ENCODE results near the gene STMND1.

STMND1 gene

DNA sequence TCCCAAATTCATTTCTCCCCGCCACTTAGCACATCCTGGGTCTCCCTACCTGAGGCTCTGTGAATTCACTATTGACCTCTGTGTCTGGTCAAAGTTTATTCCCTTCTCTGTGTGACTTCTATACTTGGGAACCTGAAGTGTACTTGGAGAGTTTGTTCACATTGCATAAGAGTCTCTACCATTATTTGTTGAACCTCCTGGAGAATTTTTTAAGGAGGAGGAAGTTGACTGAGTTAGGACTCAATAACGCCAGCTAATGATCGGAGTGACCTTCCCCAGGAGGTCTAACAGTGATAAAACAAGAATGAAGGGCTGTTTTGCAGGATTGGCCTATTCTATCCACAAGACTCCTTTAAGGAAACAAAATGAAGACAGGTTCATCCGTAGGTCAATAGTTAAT lies 23.6 kb downstream of the STMND1 start:
- Histone ChIP-seq H4K8ac (ENCODE audit: low read length) (no peak overlapping the region), H3K4ac (ENCODE audit: low read depth in 1 of 2, low read length in 2 of 2) (no peak overlapping the region), H3K9ac (ENCODE audit: low read length) (no peak overlapping the region), H3K36me3 (ENCODE audit: control insufficient read depth in 1 of 2, insufficient read depth in 2 of 2, low read depth in 1 of 2, low read length in 2 of 2) (no peaks in the 10 kb centered on the region), H4K91ac (ENCODE audit: low read length) (no peak overlapping the region), H3K27me3 (ENCODE audit: control insufficient read depth in 1 of 2, insufficient read depth in 1 of 2, low read length in 2 of 2) (peaks cover 0 to 8% of the 10 kb centered on the region in 2 experiments), H3K18ac (ENCODE audit: low read depth in 1 of 2, low read length in 2 of 2) (no peak overlapping the region), H2BK120ac (ENCODE audit: low read depth, low read length) (no peak overlapping the region), H3K27ac (ENCODE audit: low read length, poor library complexity, severe bottlenecking) (no peak overlapping the region), H2BK15ac (ENCODE audit: low read depth, poor library complexity, severe bottlenecking) (no peak overlapping the region), H2BK5ac (ENCODE audit: low read depth, low read length, poor library complexity, severe bottlenecking) (no peak overlapping the region), H3K4me1 (ENCODE audit: control insufficient read depth, insufficient read depth, low read depth, low read length) (no peaks in the 10 kb centered on the region), H2BK12ac (ENCODE audit: low read length in 2 of 2) (no peak overlapping the region), H3K9me3 (ENCODE audit: control insufficient read depth, low read length) (no peaks in the 10 kb centered on the region), H3K4me2 (ENCODE audit: low read length, poor library complexity, severe bottlenecking) (no peak overlapping the region), H3K23ac (ENCODE audit: low read length in 2 of 2) (no peak overlapping the region), H3K79me1 (replicated peaks; ENCODE audit: low read length, poor library complexity, severe bottlenecking) (no peaks in the 10 kb centered on the region), H2AK5ac (ENCODE audit: low read length, severe bottlenecking) (no peak overlapping the region), H2AFZ (ENCODE audit: low read depth, low read length) (no peak overlapping the region), H3K4me3 (ENCODE audit: insufficient read depth in 1 of 2, low read depth in 1 of 2, low read length in 2 of 2) (no peak overlapping the region), H3K14ac (ENCODE audit: low read length in 2 of 2) (no peak overlapping the region)
- WGBS = 62% methylated on average over 3 of the region's 4 CpGs
- DNase-seq = no peak

GRCh38 chr6:17130786-17131185 lies 28.9 kb downstream of the STMND1 start:
- H3K27me3 ChIP-seq (ENCODE audit: control insufficient read depth in 1 of 2, insufficient read depth in 1 of 2, low read length in 2 of 2) = peaks cover 0 to 11% of the 10 kb centered on the region in 2 experiments
- no peak overlapping the region for H3K18ac ChIP-seq (ENCODE audit: low read depth in 1 of 2, low read length in 2 of 2)
- no peaks in the 10 kb centered on the region for H3K4me1 ChIP-seq (ENCODE audit: control insufficient read depth, insufficient read depth, low read depth, low read length)
- no peak overlapping the region for H2BK12ac ChIP-seq (ENCODE audit: low read length in 2 of 2)
- no peak overlapping the region for H3K4me3 ChIP-seq (ENCODE audit: insufficient read depth in 1 of 2, low read depth in 1 of 2, low read length in 2 of 2)
- 89% methylated on average over 3 of the region's 3 CpGs for WGBS
- H3K14ac ChIP-seq (ENCODE audit: low read length in 2 of 2) = no peak overlapping the region
- H3K4ac ChIP-seq (ENCODE audit: low read depth in 1 of 2, low read length in 2 of 2) = no peak overlapping the region
- H2AFZ ChIP-seq (ENCODE audit: low read depth, low read length) = no peak overlapping the region
- no peak overlapping the region for H2BK15ac ChIP-seq (ENCODE audit: low read depth, poor library complexity, severe bottlenecking)
- H2BK120ac ChIP-seq (ENCODE audit: low read depth, low read length) = no peak overlapping the region
- H2BK5ac ChIP-seq (ENCODE audit: low read depth, low read length, poor library complexity, severe bottlenecking) = no peak overlapping the region
- H3K9ac ChIP-seq (ENCODE audit: low read length) = no peak overlapping the region
- DNase-seq = no peak
- H3K36me3 ChIP-seq (ENCODE audit: control insufficient read depth in 1 of 2, insufficient read depth in 2 of 2, low read depth in 1 of 2, low read length in 2 of 2) = no peaks in the 10 kb centered on the region
- H4K8ac ChIP-seq (ENCODE audit: low read length) = no peak overlapping the region
- no peak overlapping the region for H3K27ac ChIP-seq (ENCODE audit: low read length, poor library complexity, severe bottlenecking)
- H3K79me1 ChIP-seq (replicated peaks; ENCODE audit: low read length, poor library complexity, severe bottlenecking) = no peaks in the 10 kb centered on the region
- H3K23ac ChIP-seq (ENCODE audit: low read length in 2 of 2) = no peak overlapping the region
- no peak overlapping the region for H3K4me2 ChIP-seq (ENCODE audit: low read length, poor library complexity, severe bottlenecking)
- no peak overlapping the region for H2AK5ac ChIP-seq (ENCODE audit: low read length, severe bottlenecking)
- no peak overlapping the region for H4K91ac ChIP-seq (ENCODE audit: low read length)
- H3K9me3 ChIP-seq (ENCODE audit: control insufficient read depth, low read length) = peaks cover 10% of the 10 kb centered on the region

- Histone ChIP-seq H2AFZ (ENCODE audit: low read depth, low read length) (no peak overlapping the region), H2BK15ac (ENCODE audit: low read depth, poor library complexity, severe bottlenecking) (no peak overlapping the region), H3K4me2 (ENCODE audit: low read length, poor library complexity, severe bottlenecking) (no peak overlapping the region), H4K91ac (ENCODE audit: low read length) (no peak overlapping the region), H2BK120ac (ENCODE audit: low read depth, low read length) (no peak overlapping the region), H3K23ac (ENCODE audit: low read length in 2 of 2) (no peak overlapping the region), H3K14ac (ENCODE audit: low read length in 2 of 2) (no peak overlapping the region), H2AK5ac (ENCODE audit: low read length, severe bottlenecking) (no peak overlapping the region), H3K4ac (ENCODE audit: low read depth in 1 of 2, low read length in 2 of 2) (no peak overlapping the region), H3K27ac (ENCODE audit: low read length, poor library complexity, severe bottlenecking) (no peak overlapping the region), H3K36me3 (ENCODE audit: control insufficient read depth in 1 of 2, insufficient read depth in 2 of 2, low read depth in 1 of 2, low read length in 2 of 2) (no peaks in the 10 kb centered on the region), H3K4me1 (ENCODE audit: control insufficient read depth, insufficient read depth, low read depth, low read length) (no peaks in the 10 kb centered on the region), H4K8ac (ENCODE audit: low read length) (no peak overlapping the region), H3K9me3 (ENCODE audit: control insufficient read depth, low read length) (peaks cover 22% of the 10 kb centered on the region), H2BK12ac (ENCODE audit: low read length in 2 of 2) (no peak overlapping the region), H3K18ac (ENCODE audit: low read depth in 1 of 2, low read length in 2 of 2) (no peak overlapping the region), H3K79me1 (replicated peaks; ENCODE audit: low read length, poor library complexity, severe bottlenecking) (no peaks in the 10 kb centered on the region), H3K9ac (ENCODE audit: low read length) (no peak overlapping the region), H3K4me3 (ENCODE audit: insufficient read depth in 1 of 2, low read depth in 1 of 2, low read length in 2 of 2) (no peak overlapping the region), H3K27me3 (ENCODE audit: control insufficient read depth in 1 of 2, insufficient read depth in 1 of 2, low read length in 2 of 2) (peaks cover 0 to 5% of the 10 kb centered on the region in 2 experiments), H2BK5ac (ENCODE audit: low read depth, low read length, poor library complexity, severe bottlenecking) (no peak overlapping the region)
- DNase-seq = no peak
Measured at GRCh38 chr6:17132967-17133366, 31.1 kb downstream of the STMND1 start.

DNA sequence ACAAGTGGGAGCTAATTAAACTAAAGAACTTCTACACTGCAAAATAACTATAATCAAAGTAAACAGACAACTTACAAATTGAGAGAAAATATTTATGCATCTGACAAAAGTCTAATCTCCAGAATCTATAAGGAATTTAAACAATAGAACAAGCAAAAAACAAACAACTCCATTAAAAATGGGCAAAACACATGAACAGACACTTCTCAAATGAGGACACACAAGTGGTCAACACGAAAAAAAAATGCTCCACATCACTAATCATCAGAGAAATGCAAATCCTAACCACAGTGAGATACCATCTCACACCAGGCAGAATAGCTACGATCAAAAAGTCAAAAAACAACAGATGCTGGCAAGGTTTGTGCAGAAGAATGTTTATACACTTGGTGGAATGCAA lies 36.2 kb downstream of the STMND1 start:
- Histone ChIP-seq H2AK5ac (ENCODE audit: low read length, severe bottlenecking) (no peak overlapping the region), H3K4ac (ENCODE audit: low read depth in 1 of 2, low read length in 2 of 2) (no peak overlapping the region), H3K4me3 (ENCODE audit: insufficient read depth in 1 of 2, low read depth in 1 of 2, low read length in 2 of 2) (no peak overlapping the region), H3K27ac (ENCODE audit: low read length, poor library complexity, severe bottlenecking) (no peak overlapping the region), H2AFZ (ENCODE audit: low read depth, low read length) (no peak overlapping the region), H3K9ac (ENCODE audit: low read length) (no peak overlapping the region), H3K9me3 (ENCODE audit: control insufficient read depth, low read length) (peaks cover 33% of the 10 kb centered on the region), H3K14ac (ENCODE audit: low read length in 2 of 2) (no peak overlapping the region), H2BK15ac (ENCODE audit: low read depth, poor library complexity, severe bottlenecking) (no peak overlapping the region), H2BK5ac (ENCODE audit: low read depth, low read length, poor library complexity, severe bottlenecking) (no peak overlapping the region), H3K27me3 (ENCODE audit: control insufficient read depth in 1 of 2, insufficient read depth in 1 of 2, low read length in 2 of 2) (no peaks in the 10 kb centered on the region), H4K91ac (ENCODE audit: low read length) (no peak overlapping the region), H4K8ac (ENCODE audit: low read length) (no peak overlapping the region), H3K36me3 (ENCODE audit: control insufficient read depth in 1 of 2, insufficient read depth in 2 of 2, low read depth in 1 of 2, low read length in 2 of 2) (no peaks in the 10 kb centered on the region), H3K79me1 (replicated peaks; ENCODE audit: low read length, poor library complexity, severe bottlenecking) (no peaks in the 10 kb centered on the region), H3K4me2 (ENCODE audit: low read length, poor library complexity, severe bottlenecking) (no peak overlapping the region), H3K4me1 (ENCODE audit: control insufficient read depth, insufficient read depth, low read depth, low read length) (no peaks in the 10 kb centered on the region), H2BK120ac (ENCODE audit: low read depth, low read length) (no peak overlapping the region), H3K18ac (ENCODE audit: low read depth in 1 of 2, low read length in 2 of 2) (no peak overlapping the region), H2BK12ac (ENCODE audit: low read length in 2 of 2) (no peak overlapping the region), H3K23ac (ENCODE audit: low read length in 2 of 2) (no peak overlapping the region)
- DNase-seq = no peak
- WGBS = 0% methylated on average over 1 of the region's 2 CpGs
